PC-9 (cell line): ENCODE measurements around the gene HOXD10.

Experiments
- CTCF ChIP-seq: fragments of 200-600 bp; sonication (generic); conservative IDR thresholded peaks from 2 replicates; pipeline ENCODE4 v1.6.1; 2017; ENCODE audit warnings: mixed run types, antibody characterized with exemption, mild to moderate bottlenecking, moderate library complexity
- EZH2 ChIP-seq: fragments of 200-600 bp; sonication (generic); IDR thresholded peaks from 2 replicates; pipeline ENCODE4 v1.8.0; 2017; ENCODE audit warnings: antibody characterized with exemption, low read depth

DNA sequence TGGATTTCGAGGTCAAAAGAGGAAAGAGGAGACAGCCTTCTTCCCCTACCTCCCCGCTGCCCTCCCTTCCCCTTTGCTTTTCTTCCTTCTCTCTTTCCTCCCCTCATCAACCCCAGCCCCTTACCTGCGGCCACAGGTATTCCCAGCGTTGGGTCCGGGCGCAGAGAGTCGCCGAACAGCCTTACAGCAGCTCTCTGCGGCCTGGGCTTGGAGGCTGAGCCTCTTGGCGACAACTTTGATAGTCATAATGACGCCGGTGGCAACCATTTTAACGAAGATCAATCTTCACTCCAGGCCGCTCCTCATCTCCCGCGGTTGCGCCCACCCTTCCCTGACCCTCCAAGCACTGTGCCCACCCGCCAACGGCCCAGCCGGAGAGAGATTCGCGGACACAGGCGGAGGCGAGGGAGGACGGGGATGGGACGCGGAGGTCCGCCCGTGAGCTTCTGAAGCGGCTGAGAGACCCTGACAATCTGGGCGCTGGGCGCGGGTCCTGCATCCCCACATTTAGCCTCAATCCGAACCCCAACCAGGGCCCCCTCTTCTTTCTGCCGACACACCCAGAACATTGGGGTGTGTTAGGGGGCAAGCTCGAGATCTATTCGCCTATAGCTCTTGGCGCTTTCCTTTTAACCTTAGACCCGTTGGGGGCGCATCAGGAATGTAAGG, 31.3 kb upstream of the HOXD10 start:
- TF ChIP-seq CTCF (no peak), EZH2 (no peak)
